Measurements from ENCODE around the gene MBNL1. TPM values are rescaled to one million over a fixed set of nuclear protein-coding genes. Genes with fewer than 3 reads are reported as not detected.
A peak's percentile ranks its signal among the peaks of the same experiment; 100 is the strongest.

MBNL1 gene, protein sequence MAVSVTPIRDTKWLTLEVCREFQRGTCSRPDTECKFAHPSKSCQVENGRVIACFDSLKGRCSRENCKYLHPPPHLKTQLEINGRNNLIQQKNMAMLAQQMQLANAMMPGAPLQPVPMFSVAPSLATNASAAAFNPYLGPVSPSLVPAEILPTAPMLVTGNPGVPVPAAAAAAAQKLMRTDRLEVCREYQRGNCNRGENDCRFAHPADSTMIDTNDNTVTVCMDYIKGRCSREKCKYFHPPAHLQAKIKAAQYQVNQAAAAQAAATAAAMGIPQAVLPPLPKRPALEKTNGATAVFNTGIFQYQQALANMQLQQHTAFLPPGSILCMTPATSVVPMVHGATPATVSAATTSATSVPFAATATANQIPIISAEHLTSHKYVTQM
- total RNA-seq: 100 to 1,000 TPM; 108 to 121 TPM
- polyA plus RNA-seq (ENCODE audit: insufficient read length in 2 of 2): 10 to 100 TPM; 25.8 to 35.9 TPM
- long read RNA-seq, donor 1: 0 reads
- long read RNA-seq, donor 2, full-length matches to known transcripts: 2 of 2 reads
- long read RNA-seq, donor 2, partial matches to known transcripts: 0 of 2 reads
- long read RNA-seq, donor 2, other reads (novel, unspliced or antisense): 0 of 2 reads
- long read RNA-seq, donor 3, full-length matches to known transcripts: 3 of 3 reads
- long read RNA-seq, donor 3, partial matches to known transcripts: 0 of 3 reads
- long read RNA-seq, donor 3, other reads (novel, unspliced or antisense): 0 of 3 reads
- long read RNA-seq, donor 4, full-length matches to known transcripts: 4 of 9 reads
- long read RNA-seq, donor 4, partial matches to known transcripts: 5 of 9 reads
- long read RNA-seq, donor 4, other reads (novel, unspliced or antisense): 0 of 9 reads

GRCh38 chr3:152268555-152269055 lies at the start of gene MBNL1:
Gene MBNL1 (plus strand): TSS chr3:152268929. CDS start chr3:152300194, 31,265 bp downstream.
- Histone ChIP-seq H3K27me3 (ENCODE audit: control insufficient read depth, insufficient read depth, low read length) (no peaks in the 10 kb centered on the region), H3K9me3 (ENCODE audit: control insufficient read depth, insufficient read depth, low read length) (no peaks in the 10 kb centered on the region), H3K36me3 (ENCODE audit: control insufficient read depth, insufficient read depth, low read length) (no peaks in the 10 kb centered on the region), H3K27ac (ENCODE audit: low read depth, low read length) (peak within 1 kb of the TSS; percentile 98), H3K4me1 (ENCODE audit: control insufficient read depth, insufficient read depth, low read length) (peaks cover 5% of the 10 kb centered on the region), H3K4me3 (ENCODE audit: low read depth, low read length) (peak within 1 kb of the TSS; percentile 95)
- DNase-seq (ENCODE audit: low read depth in 4 of 6, low spot score in 6 of 6): peak; percentile 58 to 92 (median 70)
- under 1% methylated on average over 50 of the region's 50 CpGs for WGBS (ENCODE audit: insufficient coverage)

GRCh38 chr3:152219216-152219615 lies 49.5 kb upstream of the MBNL1 start:
- Histone ChIP-seq H3K36me3 (ENCODE audit: control insufficient read depth, insufficient read depth, low read length) (no peaks in the 10 kb centered on the region), H3K27me3 (ENCODE audit: control insufficient read depth, insufficient read depth, low read length) (no peaks in the 10 kb centered on the region), H3K4me1 (ENCODE audit: control insufficient read depth, insufficient read depth, low read length) (no peaks in the 10 kb centered on the region), H3K27ac (ENCODE audit: low read depth, low read length) (no peak overlapping the region), H3K9me3 (ENCODE audit: control insufficient read depth, insufficient read depth, low read length) (no peaks in the 10 kb centered on the region), H3K4me3 (ENCODE audit: low read depth, low read length) (no peak overlapping the region)
- 84% methylated on average over 3 of the region's 3 CpGs for WGBS (ENCODE audit: insufficient coverage)
- DNase-seq (ENCODE audit: low read depth in 4 of 6, low spot score in 6 of 6): peak in 1 of 6 donors; percentile 18

DNA sequence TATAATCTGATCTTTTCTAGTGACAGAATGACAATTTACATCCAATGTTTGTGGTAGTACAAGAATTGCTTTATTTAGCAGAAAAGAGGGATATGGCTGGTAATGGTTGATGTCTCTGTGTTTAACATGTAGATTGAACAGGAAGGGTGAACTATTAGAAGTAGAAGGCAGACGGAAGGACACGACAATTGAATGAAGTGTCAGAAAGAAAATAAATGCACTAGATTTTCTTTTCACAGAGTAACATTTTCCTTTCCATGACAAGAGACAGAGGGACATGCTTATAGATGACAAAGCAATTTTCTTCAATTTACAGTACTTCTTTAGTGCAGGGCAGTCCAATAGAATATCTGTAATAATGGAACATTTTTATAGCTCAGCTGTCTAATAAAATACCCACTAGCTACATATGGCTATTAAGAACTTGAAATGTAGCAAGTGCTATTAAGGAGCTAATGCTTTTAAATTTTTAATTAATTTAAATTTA lies 48.9 kb upstream of the MBNL1 start:
- H3K36me3 ChIP-seq (ENCODE audit: control insufficient read depth, insufficient read depth, low read length): no peaks in the 10 kb centered on the region
- no peak for DNase-seq (ENCODE audit: low read depth in 4 of 6, low spot score in 6 of 6)
- H3K27me3 ChIP-seq (ENCODE audit: control insufficient read depth, insufficient read depth, low read length): no peaks in the 10 kb centered on the region
- H3K27ac ChIP-seq (ENCODE audit: low read depth, low read length): no peak overlapping the region
- no CpG with 5 or more reads among the region's 2 CpGs for WGBS (ENCODE audit: insufficient coverage)
- no peaks in the 10 kb centered on the region for H3K4me1 ChIP-seq (ENCODE audit: control insufficient read depth, insufficient read depth, low read length)
- H3K4me3 ChIP-seq (ENCODE audit: low read depth, low read length): no peak overlapping the region
- H3K9me3 ChIP-seq (ENCODE audit: control insufficient read depth, insufficient read depth, low read length): no peaks in the 10 kb centered on the region

GRCh38 chr3:152222327-152222726 lies 46.4 kb upstream of the MBNL1 start:
- no peaks in the 10 kb centered on the region for H3K4me1 ChIP-seq (ENCODE audit: control insufficient read depth, insufficient read depth, low read length)
- no peak overlapping the region for H3K27ac ChIP-seq (ENCODE audit: low read depth, low read length)
- no peaks in the 10 kb centered on the region for H3K36me3 ChIP-seq (ENCODE audit: control insufficient read depth, insufficient read depth, low read length)
- H3K27me3 ChIP-seq (ENCODE audit: control insufficient read depth, insufficient read depth, low read length): no peaks in the 10 kb centered on the region
- no peak overlapping the region for H3K4me3 ChIP-seq (ENCODE audit: low read depth, low read length)
- H3K9me3 ChIP-seq (ENCODE audit: control insufficient read depth, insufficient read depth, low read length): no peaks in the 10 kb centered on the region
- peak in 1 of 6 donors; percentile 10 for DNase-seq (ENCODE audit: low read depth in 4 of 6, low spot score in 6 of 6)
- WGBS (ENCODE audit: insufficient coverage): no CpG with 5 or more reads among the region's 2 CpGs

DNA sequence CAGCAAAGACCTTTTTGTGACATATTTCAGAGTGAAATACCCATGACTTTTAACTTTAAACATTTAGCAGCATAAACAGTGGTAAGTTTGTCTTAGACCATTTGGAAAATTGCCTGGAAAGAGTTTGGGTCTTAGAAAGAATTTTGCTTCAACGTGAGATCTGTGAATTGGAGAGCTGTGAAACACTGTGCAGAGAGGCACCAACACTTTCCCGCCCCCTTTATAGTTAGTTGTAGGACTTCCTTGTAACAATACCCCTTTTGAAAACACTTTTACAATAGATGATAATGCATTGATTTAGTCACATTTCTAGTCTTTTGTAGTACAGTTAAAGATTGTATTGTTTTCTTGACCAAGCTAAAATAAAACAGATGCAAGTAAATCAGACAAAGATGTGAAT lies 43.5 kb upstream of the MBNL1 start:
- no peak overlapping the region for H3K4me3 ChIP-seq (ENCODE audit: low read depth, low read length)
- DNase-seq (ENCODE audit: low read depth in 4 of 6, low spot score in 6 of 6): peak in 2 of 6 donors; percentile 6 to 11
- H3K36me3 ChIP-seq (ENCODE audit: control insufficient read depth, insufficient read depth, low read length): no peaks in the 10 kb centered on the region
- no peak overlapping the region for H3K27ac ChIP-seq (ENCODE audit: low read depth, low read length)
- H3K27me3 ChIP-seq (ENCODE audit: control insufficient read depth, insufficient read depth, low read length): no peaks in the 10 kb centered on the region
- no CpG with 5 or more reads among the region's 2 CpGs for WGBS (ENCODE audit: insufficient coverage)
- no peaks in the 10 kb centered on the region for H3K4me1 ChIP-seq (ENCODE audit: control insufficient read depth, insufficient read depth, low read length)
- H3K9me3 ChIP-seq (ENCODE audit: control insufficient read depth, insufficient read depth, low read length): no peaks in the 10 kb centered on the region

GRCh38 chr3:152226176-152226575 lies 42.6 kb upstream of the MBNL1 start:
- Histone ChIP-seq H3K27me3 (ENCODE audit: control insufficient read depth, insufficient read depth, low read length) (no peaks in the 10 kb centered on the region), H3K4me1 (ENCODE audit: control insufficient read depth, insufficient read depth, low read length) (no peaks in the 10 kb centered on the region), H3K36me3 (ENCODE audit: control insufficient read depth, insufficient read depth, low read length) (no peaks in the 10 kb centered on the region), H3K9me3 (ENCODE audit: control insufficient read depth, insufficient read depth, low read length) (no peaks in the 10 kb centered on the region), H3K27ac (ENCODE audit: low read depth, low read length) (no peak overlapping the region), H3K4me3 (ENCODE audit: low read depth, low read length) (no peak overlapping the region)
- DNase-seq (ENCODE audit: low read depth in 4 of 6, low spot score in 6 of 6): no peak
- 87% methylated on average over 2 of the region's 2 CpGs for WGBS (ENCODE audit: insufficient coverage)

GRCh38 chr3:152227027-152227426 lies 41.7 kb upstream of the MBNL1 start:
- DNase-seq (ENCODE audit: low read depth in 4 of 6, low spot score in 6 of 6): no peak
- no peaks in the 10 kb centered on the region for H3K4me1 ChIP-seq (ENCODE audit: control insufficient read depth, insufficient read depth, low read length)
- no peaks in the 10 kb centered on the region for H3K9me3 ChIP-seq (ENCODE audit: control insufficient read depth, insufficient read depth, low read length)
- no peaks in the 10 kb centered on the region for H3K27me3 ChIP-seq (ENCODE audit: control insufficient read depth, insufficient read depth, low read length)
- no peak overlapping the region for H3K27ac ChIP-seq (ENCODE audit: low read depth, low read length)
- H3K4me3 ChIP-seq (ENCODE audit: low read depth, low read length): no peak overlapping the region
- H3K36me3 ChIP-seq (ENCODE audit: control insufficient read depth, insufficient read depth, low read length): no peaks in the 10 kb centered on the region
- WGBS (ENCODE audit: insufficient coverage): no CpG with 5 or more reads among the region's 2 CpGs

GRCh38 chr3:152229692-152230091 lies 39.0 kb upstream of the MBNL1 start:
- WGBS (ENCODE audit: insufficient coverage): 83% methylated on average over 1 of the region's 1 CpG
- H3K27me3 ChIP-seq (ENCODE audit: control insufficient read depth, insufficient read depth, low read length): no peaks in the 10 kb centered on the region
- no peak for DNase-seq (ENCODE audit: low read depth in 4 of 6, low spot score in 6 of 6)

DNA sequence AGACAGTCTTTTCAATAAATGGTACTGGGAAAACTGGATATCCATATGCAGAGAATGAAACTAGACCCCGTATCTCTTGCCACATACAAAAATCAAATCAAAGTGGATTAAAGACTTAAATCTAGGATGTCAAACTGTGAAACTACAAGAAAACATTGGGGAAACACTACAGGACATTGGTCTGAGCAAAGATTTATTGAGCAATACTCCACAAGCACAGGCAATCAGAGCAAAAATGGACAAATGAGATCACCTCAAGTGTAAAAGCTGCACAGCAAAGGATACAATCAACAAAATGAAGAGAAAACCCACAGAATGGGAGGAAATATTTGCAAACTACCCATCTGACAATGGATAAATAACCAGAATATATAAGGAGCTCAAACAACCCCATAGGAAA lies 38.4 kb upstream of the MBNL1 start:
- no peak overlapping the region for H3K27ac ChIP-seq (ENCODE audit: low read depth, low read length)
- H3K4me3 ChIP-seq (ENCODE audit: low read depth, low read length): no peak overlapping the region
- no peaks in the 10 kb centered on the region for H3K9me3 ChIP-seq (ENCODE audit: control insufficient read depth, insufficient read depth, low read length)
- no peak for DNase-seq (ENCODE audit: low read depth in 4 of 6, low spot score in 6 of 6)
- H3K4me1 ChIP-seq (ENCODE audit: control insufficient read depth, insufficient read depth, low read length): no peaks in the 10 kb centered on the region
- H3K36me3 ChIP-seq (ENCODE audit: control insufficient read depth, insufficient read depth, low read length): no peaks in the 10 kb centered on the region
- no CpG with 5 or more reads among the region's 1 CpG for WGBS (ENCODE audit: insufficient coverage)
- H3K27me3 ChIP-seq (ENCODE audit: control insufficient read depth, insufficient read depth, low read length): no peaks in the 10 kb centered on the region

More at GRCh38 chr3:152229692-152230091, 39.0 kb upstream of the MBNL1 start:
- Histone ChIP-seq H3K4me1 (ENCODE audit: control insufficient read depth, insufficient read depth, low read length) (no peaks in the 10 kb centered on the region), H3K9me3 (ENCODE audit: control insufficient read depth, insufficient read depth, low read length) (no peaks in the 10 kb centered on the region), H3K4me3 (ENCODE audit: low read depth, low read length) (no peak overlapping the region), H3K36me3 (ENCODE audit: control insufficient read depth, insufficient read depth, low read length) (no peaks in the 10 kb centered on the region), H3K27ac (ENCODE audit: low read depth, low read length) (no peak overlapping the region)

All from spinal cord (tissue), 10 donors.